Fibroblast of lung (primary cell): ENCODE results near the gene PRKAG3. TPM values are rescaled to one million over a fixed set of nuclear protein-coding genes. Genes with fewer than 3 reads are reported as not detected.

Source experiments
- DNase-seq, 2 donors: peaks; one replicate each; pipeline versions ENCODE4 v3.0.0 to v3.0.0-alpha.2; 2010; ENCODE audit warnings: low read depth in 2 of 2
- H2AFZ ChIP-seq: 2 replicates; pipeline ENCODE4 v1.5.1; 2012; ENCODE audit warnings: low read length, control low read depth, inconsistent platforms
- H3K27ac ChIP-seq: 2 replicates; pipeline ENCODE4 v1.5.1; 2011; ENCODE audit warnings: low read length, control low read depth; ENCODE audit not compliant: insufficient read depth
- H3K27me3 ChIP-seq: 2 replicates; pipeline ENCODE4 v1.5.1; 2011; ENCODE audit warnings: mild to moderate bottlenecking, low read length; ENCODE audit not compliant: control insufficient read depth, insufficient read depth
- H3K36me3 ChIP-seq: 2 replicates; pipeline ENCODE4 v1.5.1; 2011; ENCODE audit warnings: low read length; ENCODE audit not compliant: control insufficient read depth, insufficient read depth
- H3K4me1 ChIP-seq: 2 replicates; pipeline ENCODE4 v1.5.1; 2011; ENCODE audit warnings: low read length; ENCODE audit not compliant: control insufficient read depth, insufficient read depth; ENCODE audit errors: extremely low read depth
- H3K4me2 ChIP-seq: 2 replicates; pipeline ENCODE4 v1.5.1; 2011; ENCODE audit warnings: low read length, control low read depth; ENCODE audit not compliant: insufficient read depth; ENCODE audit errors: extremely low read depth
- H3K4me3 ChIP-seq, 4 experiments: fragments of 200-600 bp in 1 of 4; sonication (generic) in 1 of 4; replicated peaks in 1 of 4; 2 replicates each; pipeline ENCODE4 v1.5.1; 2011 to 2016; ENCODE audit warnings: low read length in 4 of 4, low read depth in 3 of 4, mild to moderate bottlenecking in 3 of 4, control low read depth in 2 of 4, inconsistent platforms in 1 of 4, mixed read lengths in 1 of 4; ENCODE audit not compliant: insufficient read depth in 1 of 4; ENCODE audit errors: control extremely low read depth in 1 of 4
- H3K79me2 ChIP-seq: 2 replicates; pipeline ENCODE4 v1.5.1; 2012; ENCODE audit warnings: mild to moderate bottlenecking, low read length, inconsistent platforms; ENCODE audit not compliant: control insufficient read depth, insufficient read depth
- H3K9ac ChIP-seq: 2 replicates; pipeline ENCODE4 v1.5.1; 2011; ENCODE audit warnings: mild to moderate bottlenecking, low read length, control low read depth; ENCODE audit not compliant: insufficient read depth
- H3K9me3 ChIP-seq: 2 replicates; pipeline ENCODE4 v1.5.1; 2012; ENCODE audit warnings: low read depth, low read length; ENCODE audit not compliant: control insufficient read depth, insufficient read depth
- H4K20me1 ChIP-seq: 2 replicates; pipeline ENCODE4 v1.5.1; 2011; ENCODE audit warnings: low read length; ENCODE audit not compliant: control insufficient read depth, insufficient read depth; ENCODE audit errors: extremely low read depth
- EZH2 ChIP-seq: IDR thresholded peaks from 2 replicates; pipeline ENCODE4 v1.5.1; 2012; ENCODE audit warnings: low read length, control low read depth, mild to moderate bottlenecking; ENCODE audit errors: missing control alignments
- polyA plus RNA-seq, 2 donors: library from polyadenylated mRNA; depleted of rRNA in 1 of 2; stranded (reverse) in 1 of 2; unstranded in 1 of 2; fragments of >200 nt; gene quantifications; 2 replicates each; pipeline ENCODE4 v1.2.1, GENCODE V29; 2011 to 2012; ENCODE audit warnings: missing spikeins in 1 of 2
- total RNA-seq: library from RNA; depleted of rRNA; stranded (reverse); fragments of >200 nt; gene quantifications from 2 replicates; pipeline ENCODE4 v1.2.1, GENCODE V29; 2014
- TF ChIP-seq, protein P1 (sequence below), 2 donors: IDR thresholded peaks in 1 of 2; conservative IDR thresholded peaks in 1 of 2; 1 replicate in 1 of 2; 2 replicates in 1 of 2; pipeline ENCODE4 v1.5.1; 2011 to 2012; ENCODE audit warnings: low read length in 2 of 2, control low read depth in 1 of 2, inconsistent platforms in 1 of 2, low read depth in 1 of 2, mild to moderate bottlenecking in 1 of 2

Gene PRKAG3
- total and polyA plus RNA-seq, 2 donors (not counting 1 experiment from before 2014, with no cell fraction given), result 0.33 TPM; not detected in 1

DNA sequence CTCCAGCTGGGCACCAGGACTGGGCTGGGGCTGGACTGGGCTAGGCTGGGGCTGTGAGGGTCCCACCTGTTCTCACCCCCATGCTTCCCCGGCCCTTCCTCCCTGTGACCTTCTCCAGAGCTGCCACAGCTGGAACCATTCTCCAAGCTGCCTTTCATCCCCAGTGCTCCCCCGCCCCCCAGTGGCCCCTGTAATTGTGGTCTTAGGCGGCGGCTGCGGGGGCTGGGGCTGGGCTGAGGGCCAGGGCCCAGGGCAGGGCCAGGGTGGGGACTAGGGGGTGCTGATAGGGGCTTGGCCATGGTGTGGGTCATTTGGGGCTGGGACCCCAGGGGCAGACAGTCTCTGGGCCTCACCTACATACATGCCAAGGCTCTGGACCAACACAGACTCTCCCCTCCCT is 46.3 kb upstream of the PRKAG3 start:
- H3K4me1 ChIP-seq, result no peaks in the 10 kb centered on the region
- no peak overlapping the region for H3K4me2 ChIP-seq
- no peak overlapping the region for H2AFZ ChIP-seq
- H3K79me2 ChIP-seq, result no peaks in the 10 kb centered on the region
- TF ChIP-seq, protein P1, sequence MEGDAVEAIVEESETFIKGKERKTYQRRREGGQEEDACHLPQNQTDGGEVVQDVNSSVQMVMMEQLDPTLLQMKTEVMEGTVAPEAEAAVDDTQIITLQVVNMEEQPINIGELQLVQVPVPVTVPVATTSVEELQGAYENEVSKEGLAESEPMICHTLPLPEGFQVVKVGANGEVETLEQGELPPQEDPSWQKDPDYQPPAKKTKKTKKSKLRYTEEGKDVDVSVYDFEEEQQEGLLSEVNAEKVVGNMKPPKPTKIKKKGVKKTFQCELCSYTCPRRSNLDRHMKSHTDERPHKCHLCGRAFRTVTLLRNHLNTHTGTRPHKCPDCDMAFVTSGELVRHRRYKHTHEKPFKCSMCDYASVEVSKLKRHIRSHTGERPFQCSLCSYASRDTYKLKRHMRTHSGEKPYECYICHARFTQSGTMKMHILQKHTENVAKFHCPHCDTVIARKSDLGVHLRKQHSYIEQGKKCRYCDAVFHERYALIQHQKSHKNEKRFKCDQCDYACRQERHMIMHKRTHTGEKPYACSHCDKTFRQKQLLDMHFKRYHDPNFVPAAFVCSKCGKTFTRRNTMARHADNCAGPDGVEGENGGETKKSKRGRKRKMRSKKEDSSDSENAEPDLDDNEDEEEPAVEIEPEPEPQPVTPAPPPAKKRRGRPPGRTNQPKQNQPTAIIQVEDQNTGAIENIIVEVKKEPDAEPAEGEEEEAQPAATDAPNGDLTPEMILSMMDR (conservative IDR thresholded peaks at IDR 0.05 in 1 of 2, IDR thresholded peaks at IDR 0.05 in 1 of 2; ENCODE audit: low read depth in 1 of 2, low read length in 2 of 2), result no peak
- no peak for TF ChIP-seq EZH2
- H4K20me1 ChIP-seq, result no peaks in the 10 kb centered on the region
- DNase-seq, result no peak
- peaks cover 55% of the 10 kb centered on the region for H3K27me3 ChIP-seq
- H3K9ac ChIP-seq, result no peak overlapping the region
- no peak overlapping the region for H3K4me3 ChIP-seq
- no peak overlapping the region for H3K27ac ChIP-seq
- H3K36me3 ChIP-seq, result no peaks in the 10 kb centered on the region
- no peaks in the 10 kb centered on the region for H3K9me3 ChIP-seq

DNA sequence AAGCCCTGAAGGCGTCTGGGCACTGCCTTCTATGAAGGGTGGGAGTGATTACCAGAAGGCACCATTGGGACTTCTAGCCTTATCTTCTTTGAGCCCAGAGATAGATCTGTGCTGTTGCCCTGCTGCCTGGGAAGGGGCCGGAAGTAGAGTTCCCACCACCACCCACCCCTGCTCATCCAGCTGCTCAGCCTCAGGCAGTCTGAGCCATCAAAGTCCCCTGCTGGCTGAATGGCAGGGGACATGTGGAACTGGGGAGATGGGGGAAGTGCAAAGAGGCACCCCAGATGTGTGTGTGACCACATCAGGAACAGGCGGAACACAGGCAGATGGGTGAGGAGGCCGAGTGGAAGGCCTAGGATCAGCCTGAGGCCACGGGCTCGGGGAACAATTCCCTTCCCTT is 45.7 kb upstream of the PRKAG3 start:
- Histone ChIP-seq H3K4me1 (no peaks in the 10 kb centered on the region), H3K27me3 (peaks cover 53% of the 10 kb centered on the region), H3K27ac (no peak overlapping the region), H3K9ac (no peak overlapping the region), H3K36me3 (no peaks in the 10 kb centered on the region), H3K4me3 (no peak overlapping the region), H3K79me2 (no peaks in the 10 kb centered on the region), H3K9me3 (no peaks in the 10 kb centered on the region), H3K4me2 (no peak overlapping the region), H4K20me1 (no peaks in the 10 kb centered on the region), H2AFZ (no peak overlapping the region)
- DNase-seq, result no peak
- TF ChIP-seq, protein P1 (conservative IDR thresholded peaks at IDR 0.05 in 1 of 2, IDR thresholded peaks at IDR 0.05 in 1 of 2; ENCODE audit: low read depth in 1 of 2, low read length in 2 of 2), result no peak
- no peak for TF ChIP-seq EZH2

DNA sequence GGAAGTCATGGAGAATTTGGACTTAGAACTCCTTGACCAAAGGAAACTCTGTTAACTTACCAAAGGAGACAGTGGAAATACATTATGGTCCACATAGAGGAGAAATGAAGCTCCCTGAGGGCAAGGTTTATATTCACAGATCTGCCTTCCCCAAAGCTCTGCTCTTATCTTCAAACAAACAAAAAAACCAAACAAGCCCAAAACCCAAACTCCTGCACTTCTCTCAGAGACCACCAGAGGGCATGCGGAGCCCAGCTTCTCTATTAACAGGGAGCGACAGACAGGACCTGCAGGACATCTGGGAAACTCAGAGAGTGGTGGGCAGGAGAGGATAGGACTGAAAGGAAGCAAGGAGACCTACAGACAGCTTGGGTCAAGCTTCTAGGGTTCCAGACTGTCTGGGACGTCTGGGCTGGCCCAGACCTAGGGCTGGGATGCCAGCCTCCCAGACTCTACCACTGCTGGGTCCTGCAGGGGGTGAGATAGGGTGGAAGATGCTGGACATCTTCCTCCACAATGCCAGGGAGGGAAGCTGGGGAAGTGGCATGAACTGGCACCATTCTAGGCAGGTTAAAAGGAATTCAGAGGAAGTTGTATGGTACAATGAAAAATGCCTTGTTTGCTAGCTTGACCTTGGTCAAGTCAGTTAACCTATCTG is 45.1 kb upstream of the PRKAG3 start:
- Histone ChIP-seq H3K79me2 (no peaks in the 10 kb centered on the region), H3K4me2 (no peak overlapping the region), H2AFZ (no peak overlapping the region), H3K9ac (no peak overlapping the region), H3K36me3 (no peaks in the 10 kb centered on the region), H3K4me3 (no peak overlapping the region), H3K9me3 (no peaks in the 10 kb centered on the region), H3K27me3 (peaks cover 53% of the 10 kb centered on the region), H3K27ac (no peak overlapping the region), H3K4me1 (no peaks in the 10 kb centered on the region), H4K20me1 (no peaks in the 10 kb centered on the region)
- no peak for TF ChIP-seq EZH2
- TF ChIP-seq, protein P1 (conservative IDR thresholded peaks at IDR 0.05 in 1 of 2, IDR thresholded peaks at IDR 0.05 in 1 of 2; ENCODE audit: low read depth in 1 of 2, low read length in 2 of 2), result peak; percentile 95 to 97
- DNase-seq, result peak; percentile 37 to 66
